GM12874 (cell line): ENCODE measurements around the gene CFAP20DC.

ENCODE experiments used
- CTCF ChIP-seq: IDR thresholded peaks from 2 replicates; pipeline ENCODE4 v1.5.1; 2011; ENCODE audit warnings: low read depth, mild to moderate bottlenecking, control low read depth, low read length, moderate library complexity; ENCODE audit not compliant: insufficient read depth

CFAP20DC gene

GRCh38 chr3:58728723-58729122 lies 321.1 kb downstream of the CFAP20DC start:
- no peak for TF ChIP-seq CTCF

GRCh38 chr3:58725326-58725853 lies 324.4 kb downstream of the CFAP20DC start:
- TF ChIP-seq CTCF, result no peak

- TF ChIP-seq CTCF, result no peak
Measured at GRCh38 chr3:58724336-58724735, 325.5 kb downstream of the CFAP20DC start.

- no peak for TF ChIP-seq CTCF
Measured at GRCh38 chr3:58723173-58723572, 326.7 kb downstream of the CFAP20DC start.

DNA sequence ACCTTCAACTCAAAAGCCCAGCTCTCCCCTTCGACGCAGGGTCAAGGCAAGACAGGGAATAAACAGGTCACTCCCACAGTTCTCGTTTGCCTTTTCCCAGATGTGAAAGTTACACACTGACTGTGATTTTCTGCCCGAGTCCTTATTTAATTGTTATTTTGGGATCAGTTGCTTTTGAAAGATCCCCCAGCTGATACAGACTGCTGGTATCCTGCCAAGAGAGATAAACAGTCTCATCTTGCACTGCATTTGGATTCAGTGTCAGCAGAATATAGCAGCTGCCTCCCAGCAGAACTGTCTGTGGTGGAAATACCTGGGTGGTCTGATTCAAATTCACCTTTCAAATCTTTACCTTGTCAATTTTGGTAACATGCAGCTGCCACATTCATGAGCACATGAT lies 327.3 kb downstream of the CFAP20DC start:
- TF ChIP-seq CTCF, result no peak

- TF ChIP-seq CTCF, result no peak
Measured at GRCh38 chr3:58720526-58720925, 329.3 kb downstream of the CFAP20DC start.

- TF ChIP-seq CTCF, result no peak
Measured at GRCh38 chr3:58719684-58720083, 330.1 kb downstream of the CFAP20DC start.
